Neural cell (in vitro differentiated cells): ENCODE data around the gene HIBCH.

Source experiments
- EP300 ChIP-seq: fragments of 450-650 bp; conservative IDR thresholded peaks from 2 replicates; pipeline ENCODE4 v1.6.1; 2014; ENCODE audit warnings: antibody characterized with exemption, mild to moderate bottlenecking, moderate library complexity; ENCODE audit not compliant: poor library complexity, severe bottlenecking
- EZH2 ChIP-seq: fragments of 200-600, 300-800 bp; shearing (Covaris generic), sonication (generic); IDR thresholded peaks from 2 replicates; pipeline ENCODE4 v1.6.1; 2014; ENCODE audit warnings: antibody characterized with exemption, low read length, borderline replicate concordance, mild to moderate bottlenecking; ENCODE audit not compliant: insufficient read depth, poor library complexity, severe bottlenecking
- RAD21 ChIP-seq: fragments of 450-650 bp; conservative IDR thresholded peaks from 2 replicates; pipeline ENCODE4 v1.6.1; 2014; ENCODE audit warnings: antibody characterized with exemption, mild to moderate bottlenecking, moderate library complexity
- TF ChIP-seq, protein P1 (sequence below): fragments of 450-650 bp; IDR thresholded peaks from 2 replicates; pipeline ENCODE4 v1.5.1; 2014; ENCODE audit warnings: antibody characterized with exemption, mild to moderate bottlenecking, moderate library complexity; ENCODE audit not compliant: poor library complexity, severe bottlenecking

DNA sequence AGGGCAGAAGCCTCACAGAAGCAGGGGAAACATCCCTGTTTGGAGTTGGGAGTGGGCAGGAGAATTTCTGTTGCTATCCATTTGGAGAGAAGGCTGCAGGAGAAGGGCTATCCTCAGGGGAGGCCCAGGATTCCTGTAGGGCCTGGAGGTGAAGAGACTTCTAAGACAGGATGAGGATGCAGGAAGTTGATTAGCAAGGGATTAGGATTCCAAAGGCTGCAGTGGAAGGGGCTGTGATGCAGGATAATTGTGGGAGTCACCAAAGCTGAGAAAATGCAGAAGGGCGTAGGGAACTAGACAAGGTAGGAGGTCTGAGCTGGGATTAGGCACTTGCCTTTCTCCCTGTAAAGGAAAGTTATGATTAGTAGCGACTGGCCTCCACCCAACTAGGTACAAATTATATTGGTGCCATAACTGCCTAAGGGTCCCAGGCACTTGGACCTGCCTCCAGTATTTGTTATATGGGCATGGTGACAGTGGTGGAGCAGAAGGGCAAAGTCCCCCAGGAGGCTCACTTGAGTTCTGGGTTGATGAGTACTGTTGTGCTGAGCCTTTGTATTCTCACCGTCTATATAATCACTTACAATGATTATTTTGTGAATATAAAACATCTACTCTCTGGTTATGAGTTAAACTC lies 160.7 kb downstream of the HIBCH start:
- TF ChIP-seq, protein P1, sequence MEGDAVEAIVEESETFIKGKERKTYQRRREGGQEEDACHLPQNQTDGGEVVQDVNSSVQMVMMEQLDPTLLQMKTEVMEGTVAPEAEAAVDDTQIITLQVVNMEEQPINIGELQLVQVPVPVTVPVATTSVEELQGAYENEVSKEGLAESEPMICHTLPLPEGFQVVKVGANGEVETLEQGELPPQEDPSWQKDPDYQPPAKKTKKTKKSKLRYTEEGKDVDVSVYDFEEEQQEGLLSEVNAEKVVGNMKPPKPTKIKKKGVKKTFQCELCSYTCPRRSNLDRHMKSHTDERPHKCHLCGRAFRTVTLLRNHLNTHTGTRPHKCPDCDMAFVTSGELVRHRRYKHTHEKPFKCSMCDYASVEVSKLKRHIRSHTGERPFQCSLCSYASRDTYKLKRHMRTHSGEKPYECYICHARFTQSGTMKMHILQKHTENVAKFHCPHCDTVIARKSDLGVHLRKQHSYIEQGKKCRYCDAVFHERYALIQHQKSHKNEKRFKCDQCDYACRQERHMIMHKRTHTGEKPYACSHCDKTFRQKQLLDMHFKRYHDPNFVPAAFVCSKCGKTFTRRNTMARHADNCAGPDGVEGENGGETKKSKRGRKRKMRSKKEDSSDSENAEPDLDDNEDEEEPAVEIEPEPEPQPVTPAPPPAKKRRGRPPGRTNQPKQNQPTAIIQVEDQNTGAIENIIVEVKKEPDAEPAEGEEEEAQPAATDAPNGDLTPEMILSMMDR, result no peak
- no peak for TF ChIP-seq EZH2
- no peak for TF ChIP-seq RAD21
- no peak for TF ChIP-seq EP300
